Heart left ventricle (tissue), 16 donors: ENCODE results near the gene MTG1. TPM values are rescaled to one million over a fixed set of nuclear protein-coding genes. Genes with fewer than 3 reads are reported as not detected.

Experiments used
- ATAC-seq, 4 donors: fragments of 200-7000 bp; cut with Tn5 transposase; one replicate each; pipeline ENCODE4 v1.9.1; 2020 to 2022; ENCODE audit warnings: moderate library complexity in 4 of 4, mild to moderate bottlenecking in 3 of 4, moderate number of reproducible peaks in 1 of 4
- DNase-seq, 5 donors: peaks; one replicate each; pipeline ENCODE4 v3.0.0-alpha.2; 2020
- H3K27ac ChIP-seq, 12 donors: fragments of 200-600 bp; sonication (generic) in 4 of 12; one replicate each; pipeline versions ENCODE4 v1.5.0 to v1.8.0; 2016 to 2022; ENCODE audit warnings: mild to moderate bottlenecking in 2 of 12
- H3K27me3 ChIP-seq, 9 donors: fragments of 200-600 bp; sonication (generic) in 2 of 9; one replicate each; pipeline versions ENCODE4 v1.5.1 to v1.8.0; 2016 to 2022; ENCODE audit warnings: mild to moderate bottlenecking in 3 of 9
- H3K36me3 ChIP-seq, 9 donors: fragments of 200-600 bp; sonication (generic) in 2 of 9; one replicate each; pipeline versions ENCODE4 v1.5.0 to v1.8.0; 2018 to 2022; ENCODE audit warnings: mild to moderate bottlenecking in 2 of 9
- H3K4me1 ChIP-seq, 12 donors: fragments of 200-600 bp; sonication (generic) in 4 of 12; one replicate each; pipeline versions ENCODE4 v1.5.0 to v1.8.0; 2016 to 2022; ENCODE audit warnings: mild to moderate bottlenecking in 3 of 12
- H3K4me3 ChIP-seq, 12 donors: fragments of 200-600 bp; sonication (generic) in 4 of 12; one replicate each; pipeline versions ENCODE4 v1.5.0 to v1.8.0; 2017 to 2022; ENCODE audit warnings: mild to moderate bottlenecking in 9 of 12, moderate library complexity in 4 of 12
- H3K9me3 ChIP-seq, 12 donors: fragments of 200-600 bp; sonication (generic) in 4 of 12; one replicate each; pipeline versions ENCODE4 v1.5.0 to v1.8.0; 2016 to 2022; ENCODE audit warnings: mild to moderate bottlenecking in 1 of 12
- CTCF ChIP-seq, 12 donors: fragments of 200-600 bp; sonication (generic) in 4 of 12; IDR thresholded peaks; one replicate each; pipeline versions ENCODE4 v1.5.0 to v1.8.0; 2018 to 2022; ENCODE audit warnings: antibody characterized with exemption in 12 of 12, mild to moderate bottlenecking in 5 of 12
- POLR2A ChIP-seq, 2 donors: fragments of 450-650 bp; IDR thresholded peaks; one replicate each; pipeline ENCODE4 v1.6.1; 2017; ENCODE audit warnings: antibody characterized with exemption in 2 of 2, mild to moderate bottlenecking in 2 of 2, moderate library complexity in 2 of 2
- WGBS, 4 donors: extraction: QIAGEN DNeasy Blood & Tissue Kit in 2 of 4; methylation state at CpG; one replicate each; pipeline versions ENCODE4 v1.1.5 to v1.1.7; 2013 to 2018; 5-methylcytosine and 5-hydroxymethylcytosine counted together
- intact Hi-C, 10 donors: fragments of 100-400 bp; cut with DNase I; formaldehyde crosslinking; loops; one replicate each; pipeline versions ENCODE4 v1.11.1 to v1.14.2; 2022
- polyA plus RNA-seq, 2 donors: library from polyadenylated mRNA; stranded (reverse); fragments of 200-250 nt; gene quantifications; one replicate each; pipeline ENCODE4 v1.2.3, GENCODE V29; 2013
- total RNA-seq, 9 donors: library from RNA; depleted of rRNA in 2 of 9; stranded (reverse); fragments of >200 nt in 2 of 9; fragmentation: NEBNext Ultra II Directional in 3 of 9; extraction: Animal tissue kit (Norgen Biotek cat#: 25700) in 3 of 9; gene quantifications; one replicate each; pipeline versions ENCODE4 v1.1.0 to v1.2.4, GENCODE V29; 2016 to 2023
- donor health status: ischemic (EF 13 %, LVEDD 7.1; RV severe dilation, severe dysfunction).
- donor health status: healthy with polysubstance abuse.
- donor health status: DM: no; HTN: yes; CAD: no.
- donor health status: DM: no; HTN: no; CAD: no.
- donor health status: ischemic (EF 25% LVEDD 6.9; RV normal size, moderate dysfunction).
- donor health status: ischemic (EF 25% LVEDD 5.7; RV mildly dilated, moderate dysfunction).
- donor health status: healthy.
- donor health status: DM: yes; HTN: yes; CAD: no.
- donor health status: ischemic (EF 35%, LVEDD 5.7; RV mildly dilated, moderate dysfunction).
- donor health status: nonischemic (EF 11% LVEDD 7.7; RV severe dilation, severe dysfunction).
- donor health status: DM: yes; HTN: yes; CAD: no.
- donor health status: PGD.
- donor health status: ischemic (EF 29% LVEDD 5.4; RV normal size, mild dysfunction).
- donor health status: nonischemic (EF 23%, LVEDD 6.1; RV moderate dilation, normal function).

Gene MTG1
- total and polyA plus RNA-seq, 11 donors, result 11.6 to 34.2 (median 22.6) TPM

- DNase-seq (no peak), ATAC-seq (no peak)
- TF ChIP-seq CTCF (IDR thresholded peaks at IDR 0.05) (no peak), POLR2A (IDR thresholded peaks at IDR 0.05) (no peak)
- Histone ChIP-seq H3K36me3 (peaks cover 4 to 56% (median 52%) of the 10 kb centered on the region in 9 donors), H3K27me3 (no peaks in the 10 kb centered on the region), H3K4me3 (no peak overlapping the region), H3K27ac (no peak overlapping the region), H3K9me3 (peaks cover 0 to 4% (median 0%) of the 10 kb centered on the region in 12 donors), H3K4me1 (peaks cover 1 to 13% (median 7%) of the 10 kb centered on the region in 12 donors)
- WGBS, 4 donors, result 76 to 83% (median 81%) methylated on average over 18 of the region's 18 CpGs
- intact Hi-C loops, result no loop called here
Observed at GRCh38 chr10:133361773-133362441, 32.0 kb upstream of the MTG1 start.

- Histone ChIP-seq H3K9me3 (peaks cover 0 to 4% (median 0%) of the 10 kb centered on the region in 12 donors), H3K4me3 (no peak overlapping the region), H3K27ac (no peak overlapping the region), H3K4me1 (peaks cover 0 to 6% (median 0%) of the 10 kb centered on the region in 12 donors), H3K36me3 (peaks cover 5 to 63% (median 55%) of the 10 kb centered on the region in 9 donors), H3K27me3 (no peaks in the 10 kb centered on the region)
- no peak for DNase-seq
- no peak for TF ChIP-seq POLR2A (IDR thresholded peaks at IDR 0.05)
- no peak for TF ChIP-seq CTCF (IDR thresholded peaks at IDR 0.05)
- WGBS, 4 donors, result 90 to 99% (median 93%) methylated on average over 10 to 13 of the region's 13 CpGs
- no peak for ATAC-seq
- intact Hi-C loops, result no loop called here
Observed at GRCh38 chr10:133362846-133363245, 31.1 kb upstream of the MTG1 start.

- intact Hi-C loops, result no loop called here
- no peak for TF ChIP-seq CTCF (IDR thresholded peaks at IDR 0.05)
- TF ChIP-seq POLR2A (IDR thresholded peaks at IDR 0.05), result no peak
- no peak for DNase-seq
- Histone ChIP-seq H3K4me3 (no peak overlapping the region), H3K4me1 (peaks cover 0 to 3% (median 0%) of the 10 kb centered on the region in 12 donors), H3K27me3 (no peaks in the 10 kb centered on the region), H3K36me3 (peaks cover 5 to 83% (median 75%) of the 10 kb centered on the region in 9 donors), H3K9me3 (peaks cover 0 to 4% (median 0%) of the 10 kb centered on the region in 12 donors), H3K27ac (peak overlapping the region in 6 of 12 donors; percentile 12 to 71 (median 35))
- 66 to 74% (median 70%) methylated on average over 26 to 29 of the region's 29 CpGs for WGBS, 4 donors
- ATAC-seq, result peak in 2 of 4 donors; percentile 27 to 51
Observed at GRCh38 chr10:133364645-133365431, 29.1 kb upstream of the MTG1 start.
